Stimulated activated CD8-positive, alpha-beta memory T cell treated with anti-CD3 and anti-CD28 coated beads, Interleukin-4, amount 100 ng/mL, for 48 hours (primary cell): Measurements from ENCODE around the gene LHFPL6.

Experiments used
- DNase-seq: peaks from one replicate; pipeline ENCODE4 v3.0.0-alpha.2; 2020

LHFPL6 gene

DNA sequence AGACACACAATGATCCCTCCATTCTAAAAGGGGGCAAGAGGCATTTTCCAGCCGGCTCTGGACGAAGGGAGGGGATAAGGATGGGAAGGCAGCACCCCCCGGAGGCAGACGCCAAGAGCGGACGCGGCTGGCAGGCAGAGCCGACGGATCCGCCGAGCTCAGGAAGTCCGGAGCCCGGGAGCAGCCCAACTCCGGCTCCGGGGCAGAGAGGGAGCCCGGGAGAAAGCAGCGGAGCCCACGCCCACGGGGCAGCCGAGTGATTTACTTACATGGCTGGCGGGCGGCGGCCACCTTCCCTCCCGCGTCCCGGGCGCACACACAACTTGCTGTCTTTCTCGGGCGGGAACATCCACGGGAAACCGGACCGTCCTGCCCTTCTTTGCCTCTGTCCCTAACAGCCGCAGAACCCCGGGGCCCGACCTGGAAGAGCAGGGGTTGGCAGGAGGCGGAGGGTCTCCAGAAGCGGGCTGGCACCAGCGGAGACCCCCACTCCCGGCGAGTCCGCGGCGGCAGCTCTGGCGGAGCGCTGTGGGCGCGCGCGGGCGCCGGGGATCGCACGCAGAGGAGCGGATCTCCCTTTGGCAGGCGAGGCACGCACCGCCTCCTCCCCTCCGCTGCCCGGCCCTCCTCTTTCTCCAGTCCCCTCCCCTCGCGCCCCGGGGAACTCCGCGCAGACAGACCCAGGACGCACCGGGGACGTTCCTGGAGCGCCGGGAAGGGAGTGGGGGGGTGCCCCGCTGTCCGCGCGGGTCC, at the start of gene LHFPL6:
LHFPL6 (minus strand) TSS at position 580 of the 753 bp plus-strand sequence.
- DNase-seq, result peak; percentile 79

DNA sequence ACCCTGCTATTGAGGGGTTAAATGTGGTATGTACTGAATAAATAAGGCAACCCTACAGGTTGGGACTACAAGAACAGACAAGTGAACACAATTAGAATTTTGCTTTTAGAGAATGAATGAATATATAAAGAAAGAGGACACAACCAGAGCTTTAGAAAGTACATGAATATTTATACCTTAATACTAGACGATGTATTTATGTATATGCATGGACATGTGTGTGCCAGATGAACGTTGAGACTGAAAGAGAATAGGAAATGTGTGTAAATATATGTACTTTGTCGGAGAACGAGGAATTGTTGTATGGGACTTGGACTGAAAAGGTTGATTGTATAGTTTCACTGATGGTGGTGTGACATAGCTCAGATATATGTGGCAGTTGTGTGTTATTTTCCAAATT, 43.1 kb upstream of the LHFPL6 start:
- DNase-seq, result no peak

DNA sequence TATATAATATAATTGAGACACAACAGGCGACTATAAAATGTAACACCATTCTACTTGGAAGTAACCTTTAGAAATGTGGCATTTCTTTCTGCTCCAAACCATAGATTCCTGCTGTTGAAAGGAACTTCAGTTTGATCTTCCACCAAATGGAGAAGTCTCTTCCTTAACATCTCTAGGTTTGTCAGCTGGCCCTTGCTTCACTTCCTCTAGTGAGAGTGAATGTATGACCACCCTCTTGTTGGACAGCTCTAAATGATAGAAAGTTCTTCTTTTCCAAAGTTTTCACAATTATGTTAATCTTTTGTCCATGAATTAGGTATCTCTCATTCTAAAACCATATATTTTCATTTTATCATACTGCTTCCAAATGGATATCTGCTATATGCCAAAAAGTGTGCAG, 38.7 kb upstream of the LHFPL6 start:
- DNase-seq, result no peak

DNA sequence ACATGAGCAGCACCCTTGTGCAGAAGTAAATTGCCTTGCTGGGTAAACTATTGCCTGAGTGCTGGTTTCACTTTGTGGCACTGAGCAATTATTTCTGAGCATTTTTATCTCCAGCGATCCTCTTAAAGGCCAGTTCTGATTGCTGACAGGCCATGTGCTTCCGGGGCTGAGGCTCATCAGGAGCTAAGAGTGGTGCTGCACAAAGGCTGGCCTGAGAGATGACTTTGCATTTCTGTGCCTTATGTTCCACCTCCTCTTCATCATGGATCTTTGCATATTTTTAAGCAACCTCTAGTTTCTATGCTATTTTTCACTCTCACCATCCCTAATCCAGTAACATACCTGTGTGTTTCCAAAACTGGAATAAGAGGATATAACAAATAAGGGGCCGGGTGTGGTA, 34.9 kb upstream of the LHFPL6 start:
- no peak for DNase-seq

DNA sequence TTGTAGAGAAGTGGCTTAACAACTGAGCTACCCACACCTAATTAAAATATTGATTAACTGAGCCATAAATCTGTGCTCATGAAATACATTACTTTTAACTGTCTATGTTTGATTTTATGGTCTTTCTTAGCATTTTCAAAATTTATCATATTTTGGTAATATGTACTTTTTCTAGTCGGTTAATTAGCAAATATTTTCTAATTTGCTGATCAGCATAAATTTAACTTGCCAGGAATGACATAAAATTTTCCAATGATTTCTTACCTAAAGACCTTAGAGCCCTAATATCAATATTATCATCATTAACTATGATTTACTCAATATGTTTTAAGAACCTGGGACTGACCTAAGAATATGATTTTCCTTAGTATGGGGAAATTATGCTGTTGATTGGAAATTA, 32.6 kb upstream of the LHFPL6 start:
- DNase-seq, result no peak

DNA sequence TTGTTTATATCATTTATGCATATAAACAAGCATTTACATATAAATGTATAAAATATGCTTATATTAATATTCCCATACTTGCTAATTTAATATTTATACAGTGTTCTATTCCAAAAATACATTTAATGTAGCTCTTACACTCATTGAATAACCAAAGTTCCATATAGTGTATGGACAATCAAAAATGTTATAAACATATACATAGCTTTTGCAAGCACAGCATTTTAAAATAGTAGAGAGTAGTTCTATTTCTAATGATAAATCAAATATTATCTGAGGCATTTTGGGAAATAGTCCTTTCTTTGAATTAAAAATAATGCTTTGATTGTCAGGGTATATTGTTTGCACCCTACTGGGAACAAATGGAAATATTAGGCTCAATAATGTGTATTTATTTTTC, 30.0 kb upstream of the LHFPL6 start:
- no peak for DNase-seq

DNA sequence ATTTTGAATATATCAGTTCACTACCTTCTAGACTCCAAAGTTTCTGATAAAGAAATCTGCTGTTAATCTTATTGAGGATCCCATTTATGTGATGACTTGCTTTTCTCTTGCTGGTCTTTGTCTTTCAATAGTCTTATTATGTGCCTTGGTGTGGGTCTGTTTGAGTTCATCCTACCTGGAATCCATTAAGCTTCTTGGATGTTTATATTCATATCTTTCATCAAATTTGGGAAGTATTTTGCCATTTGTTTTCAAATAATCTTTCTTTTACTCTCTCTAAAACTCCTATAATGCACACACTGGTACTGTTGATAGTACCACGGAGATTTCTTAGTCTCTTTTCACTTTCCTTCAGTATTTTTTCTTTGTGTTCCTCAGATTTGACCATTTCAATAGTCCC, 28.3 kb upstream of the LHFPL6 start:
- no peak for DNase-seq

DNA sequence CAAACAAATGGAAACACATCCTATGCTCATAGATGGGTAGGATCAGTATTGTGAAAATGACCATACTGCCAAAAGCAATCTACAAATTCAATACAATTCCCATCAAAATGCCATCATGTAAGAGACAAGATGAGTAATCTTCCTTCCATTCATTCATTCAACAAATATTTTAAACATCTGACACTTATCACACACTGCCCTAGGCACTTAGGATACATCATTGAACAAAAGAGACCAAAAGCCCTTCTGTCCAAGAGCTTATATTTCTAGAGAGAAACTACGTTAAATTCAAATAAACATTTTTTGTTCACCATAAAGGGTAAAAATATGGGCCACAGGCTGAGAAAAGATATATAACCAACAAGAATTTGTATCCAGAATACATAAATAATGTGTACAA, 20.5 kb upstream of the LHFPL6 start:
- no peak for DNase-seq

DNA sequence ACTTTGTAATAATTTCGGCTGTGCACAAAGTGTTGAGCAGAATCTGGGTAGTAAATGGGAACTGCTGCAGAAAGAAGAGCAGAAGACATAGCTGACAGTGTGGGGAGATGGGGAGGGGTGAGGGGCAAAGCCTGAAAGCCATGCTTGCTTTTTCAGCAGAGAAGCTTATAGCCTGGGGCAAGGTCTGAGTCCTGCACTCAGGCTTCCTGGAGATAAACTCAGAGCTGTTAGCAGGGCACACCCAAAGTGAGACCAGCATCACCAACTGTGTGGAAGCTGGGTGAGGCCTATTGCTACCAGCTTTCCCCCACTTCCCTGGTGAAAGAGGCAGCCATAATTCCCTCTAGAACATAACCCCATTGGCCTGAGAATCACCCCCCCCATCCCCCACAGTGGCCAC, 15.6 kb upstream of the LHFPL6 start:
- no peak for DNase-seq

DNA sequence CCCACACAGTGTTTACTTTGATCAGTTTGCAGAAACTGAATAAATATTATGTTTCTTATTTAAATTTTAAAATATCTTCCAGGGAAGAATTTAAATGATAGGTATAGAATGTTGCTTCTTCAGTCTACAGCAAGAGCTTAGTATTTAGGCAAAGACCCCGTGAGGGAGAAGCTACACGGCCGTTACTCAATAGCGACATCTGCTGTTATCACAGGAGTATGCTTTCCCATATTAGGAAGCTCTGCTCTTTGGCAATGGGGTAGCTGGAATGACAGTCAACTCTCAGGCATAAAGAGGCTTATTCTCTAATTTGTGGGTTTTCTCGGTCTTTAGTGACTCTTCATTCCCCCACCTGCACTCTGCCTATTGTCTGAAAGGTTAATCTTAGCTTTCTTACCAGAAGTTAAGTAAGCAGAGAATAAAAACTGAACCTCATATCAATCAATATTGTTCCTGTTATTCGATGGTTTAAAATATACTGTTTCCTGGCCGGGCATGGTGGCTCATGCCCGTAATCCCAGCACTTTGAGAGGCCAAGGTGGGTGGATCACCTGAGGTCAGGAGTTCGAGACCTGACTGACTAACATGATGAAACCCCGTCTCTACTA, 13.2 kb upstream of the LHFPL6 start:
- peak; percentile 50 for DNase-seq

DNA sequence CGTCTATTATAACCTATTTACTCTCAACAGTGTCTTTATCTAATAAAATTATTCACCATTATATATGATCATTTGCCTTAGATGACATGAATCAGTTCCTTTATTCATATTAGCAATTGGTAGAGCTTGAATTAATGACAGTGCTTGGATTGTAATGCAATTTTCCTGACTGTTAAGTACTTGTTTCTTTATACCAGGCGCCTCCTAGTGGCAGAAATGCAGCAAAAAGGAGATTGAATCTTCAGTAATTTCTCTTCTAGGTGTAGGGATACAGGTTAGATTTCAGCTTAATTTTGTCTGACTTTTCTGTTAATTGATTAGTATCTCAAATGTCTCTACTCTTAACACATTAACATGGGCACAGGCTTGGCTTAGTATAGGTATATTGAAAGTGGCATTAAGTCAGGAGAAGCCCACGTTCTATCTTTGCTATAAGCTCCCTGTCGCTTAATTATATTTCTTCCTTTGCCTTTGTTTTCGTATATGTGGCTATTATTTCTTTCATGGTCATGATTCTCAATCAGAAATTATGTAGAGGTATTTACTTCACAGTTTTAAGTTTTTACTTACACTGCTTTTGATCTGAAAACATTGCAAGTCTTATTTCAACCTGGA, 9.1 kb upstream of the LHFPL6 start:
- DNase-seq, result peak; percentile 74

DNA sequence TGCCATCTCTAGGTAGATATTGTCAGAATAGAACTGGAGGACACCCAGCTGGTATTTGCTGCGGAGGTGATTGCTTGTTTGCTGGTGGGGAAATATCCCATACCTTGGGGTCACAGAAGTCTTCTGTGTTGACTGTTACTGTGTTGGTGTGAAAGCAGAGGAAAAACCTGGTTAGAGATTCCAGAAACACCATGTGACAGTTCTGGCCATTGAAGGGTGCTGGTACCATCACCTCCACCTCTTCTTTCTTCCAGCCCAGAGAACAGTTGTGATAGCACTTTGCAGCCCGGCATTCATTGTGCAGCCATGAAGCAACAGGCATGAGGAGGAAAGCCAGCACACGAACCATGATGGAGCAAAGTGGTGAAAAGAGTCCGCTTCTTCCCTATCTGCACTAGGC, 4.9 kb upstream of the LHFPL6 start:
- no peak for DNase-seq

DNA sequence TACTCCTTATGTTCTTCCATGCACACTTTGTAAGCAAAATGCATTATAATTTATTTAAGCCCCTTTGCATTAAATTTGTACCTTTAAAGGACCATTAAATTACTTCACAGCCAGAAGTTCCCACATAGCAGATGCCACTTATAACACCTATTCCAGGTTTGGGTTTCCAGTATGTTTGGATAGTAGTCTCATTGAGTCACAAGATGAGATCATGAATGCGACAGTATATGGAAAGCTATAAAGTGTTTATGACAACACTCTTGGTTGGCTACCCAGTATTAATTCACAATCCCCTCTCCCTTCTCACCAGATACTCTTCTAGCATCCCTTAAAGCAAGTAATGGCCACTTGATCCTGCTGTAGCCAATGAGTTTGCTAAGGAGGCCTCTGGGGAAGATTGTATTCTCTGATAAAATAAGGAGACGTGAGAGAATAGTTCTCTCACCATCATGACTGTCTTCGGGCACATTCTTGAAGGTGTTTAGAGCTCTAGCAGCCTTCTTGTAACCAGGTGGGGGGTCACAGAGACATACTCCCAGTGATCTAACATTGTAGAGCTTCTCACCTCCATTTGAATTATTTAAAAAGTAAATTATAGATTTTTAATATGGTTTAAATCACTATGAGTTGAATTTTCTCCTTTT, 2.8 kb upstream of the LHFPL6 start:
- DNase-seq, result no peak

DNA sequence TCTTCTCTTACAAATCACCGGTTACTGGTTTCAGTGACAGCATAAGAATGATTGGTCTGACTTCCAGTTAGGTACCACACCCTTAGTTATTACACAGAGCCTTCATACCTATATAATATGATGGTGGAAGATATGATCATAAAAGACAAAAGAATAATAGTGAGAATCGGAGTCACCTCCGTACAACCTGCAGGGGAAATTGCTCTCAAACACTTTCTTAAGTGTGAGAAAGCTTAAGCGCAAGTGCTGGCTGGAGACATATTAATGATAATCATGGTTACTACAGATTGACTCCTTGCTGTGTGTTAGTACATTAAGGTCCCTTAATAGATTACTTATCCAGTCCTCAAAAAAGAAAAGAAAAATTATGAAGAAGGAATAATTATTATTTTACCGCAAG, 1.8 kb upstream of the LHFPL6 start:
- no peak for DNase-seq

DNA sequence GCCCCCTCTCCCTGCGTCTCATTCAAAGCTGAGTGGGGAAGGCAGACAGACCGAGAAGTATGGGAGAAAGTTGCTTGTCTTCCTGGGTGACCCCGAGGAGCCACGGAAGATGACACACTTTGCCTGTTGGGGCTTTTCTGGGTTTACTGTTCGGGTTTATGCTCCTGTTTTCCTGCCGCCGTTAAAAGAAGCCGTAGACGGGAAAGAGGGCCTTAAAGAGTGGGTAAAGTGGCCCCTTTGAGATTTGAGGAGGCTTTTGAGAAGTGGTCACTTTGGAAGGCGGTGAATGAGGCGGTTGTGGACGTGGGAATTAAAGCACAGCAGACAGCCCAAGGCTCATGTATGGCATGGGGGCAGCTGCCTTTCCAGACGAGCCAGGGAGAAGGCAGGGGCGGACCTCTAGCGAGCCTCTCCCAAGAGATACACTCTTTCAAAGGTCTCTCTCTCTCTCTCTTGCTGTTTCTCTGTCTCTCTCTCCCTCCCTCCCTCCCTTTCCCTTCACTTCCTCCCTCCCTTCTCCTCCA, 493 bp upstream of the LHFPL6 start:
- DNase-seq, result no peak

DNA sequence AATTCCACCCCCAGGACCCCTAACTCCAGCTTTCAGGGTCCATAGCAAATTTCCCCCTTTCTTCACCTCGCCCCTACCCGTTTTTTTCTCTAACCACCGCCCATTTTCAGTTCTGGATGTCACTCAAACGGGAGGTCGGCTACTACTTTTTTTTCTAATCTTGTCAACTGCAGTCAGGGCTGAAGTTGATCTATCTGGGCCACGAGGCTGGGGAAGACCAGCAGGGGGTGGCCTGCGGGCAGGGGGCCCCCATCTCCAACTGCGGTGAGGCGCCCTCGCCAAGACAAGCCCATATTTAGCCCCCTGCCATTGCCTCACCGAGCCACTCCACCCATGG, 748 bp downstream of the LHFPL6 start:
- DNase-seq, result no peak

DNA sequence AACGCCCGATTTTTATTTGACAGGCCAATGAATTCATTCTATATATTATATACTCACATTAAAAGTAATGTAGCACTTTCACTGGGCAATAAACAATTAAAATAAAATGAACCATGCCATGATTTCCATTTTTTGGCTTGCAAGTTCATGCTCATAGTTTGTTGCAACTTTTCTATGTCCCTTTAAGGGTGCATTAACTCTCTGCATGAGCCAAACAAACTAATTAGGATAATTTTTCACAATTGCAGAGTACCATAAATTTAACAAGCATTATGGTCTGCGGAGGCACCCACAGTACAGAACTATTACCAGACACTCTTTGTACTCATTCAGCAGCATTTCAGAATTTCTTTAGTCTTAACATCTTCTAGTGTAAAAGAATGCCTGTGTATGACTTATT, 1.4 kb downstream of the LHFPL6 start:
- no peak for DNase-seq

DNA sequence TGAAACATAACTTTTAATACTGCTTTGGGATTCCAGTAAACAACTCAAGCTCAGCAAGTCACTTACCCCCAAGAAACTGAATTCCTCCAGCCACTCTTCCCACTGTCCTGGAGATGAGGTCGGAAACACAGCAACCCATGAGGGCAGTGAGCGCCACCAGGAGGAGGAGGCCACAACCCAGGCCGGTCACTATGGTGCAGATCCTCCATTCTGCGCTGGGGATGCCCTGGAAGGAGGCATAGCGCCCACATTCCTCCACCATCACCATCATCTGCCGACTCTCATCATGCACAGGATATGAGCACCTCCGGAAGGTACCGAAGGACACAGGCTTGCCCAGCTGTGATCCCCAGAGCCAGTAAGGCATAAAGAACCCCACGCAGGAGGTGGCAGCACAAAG, 2.2 kb downstream of the LHFPL6 start:
- no peak for DNase-seq

DNA sequence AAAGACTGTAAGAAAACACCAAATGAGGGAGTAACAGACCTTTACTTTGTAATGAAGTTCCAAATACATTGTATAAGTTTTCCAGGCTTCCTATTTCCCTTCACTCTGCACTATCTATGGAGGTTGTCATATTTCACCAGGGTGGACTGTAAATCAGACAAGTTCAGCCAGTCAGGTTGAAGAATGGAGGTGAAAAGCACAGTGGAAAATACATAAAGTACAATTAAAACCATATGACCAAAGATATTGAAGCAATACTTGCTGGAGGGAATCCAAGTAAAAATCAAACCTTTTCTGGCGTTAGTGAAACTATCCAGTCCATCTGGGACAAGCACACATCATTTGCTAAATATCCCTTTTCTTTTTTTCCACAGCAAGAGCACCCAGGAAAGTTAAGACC, 3.2 kb downstream of the LHFPL6 start:
- DNase-seq, result no peak

DNA sequence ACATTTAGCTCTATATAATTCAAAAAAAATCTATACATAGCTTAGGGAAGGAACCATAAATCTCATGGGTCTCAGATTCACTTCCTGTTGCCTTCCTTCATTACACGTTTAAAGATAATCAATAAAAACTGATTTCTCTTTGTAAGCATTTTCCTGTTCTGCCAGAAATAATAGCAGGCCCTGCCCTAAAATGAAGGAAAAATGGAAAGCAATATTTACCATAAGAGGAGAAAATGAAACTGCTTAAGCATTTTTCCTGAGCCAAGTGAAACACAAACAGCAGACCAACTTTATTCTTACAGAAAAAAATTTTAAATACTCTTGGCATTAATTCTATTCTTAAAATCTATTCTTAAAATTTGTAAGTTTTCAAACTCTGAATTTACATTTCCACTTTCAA, 4.0 kb downstream of the LHFPL6 start:
- no peak for DNase-seq

DNA sequence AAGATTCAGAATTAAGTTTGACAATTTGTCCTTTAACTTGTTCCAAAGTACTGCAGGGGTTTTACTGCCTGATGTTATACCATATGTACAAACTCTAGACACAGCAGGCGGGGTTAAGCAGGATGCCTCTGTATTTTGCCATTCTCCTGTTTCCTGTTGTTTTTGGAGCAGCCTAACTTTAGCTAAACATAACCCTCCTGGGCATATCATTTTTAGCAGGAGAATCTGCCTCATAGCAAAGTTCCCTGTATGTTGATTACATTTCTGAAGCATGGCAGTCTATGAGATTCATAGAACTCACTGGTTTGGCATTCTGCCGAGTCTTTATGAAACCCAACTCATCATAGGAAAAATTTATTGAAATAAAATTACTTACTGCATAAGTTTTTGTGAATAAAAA, 5.2 kb downstream of the LHFPL6 start:
- no peak for DNase-seq

DNA sequence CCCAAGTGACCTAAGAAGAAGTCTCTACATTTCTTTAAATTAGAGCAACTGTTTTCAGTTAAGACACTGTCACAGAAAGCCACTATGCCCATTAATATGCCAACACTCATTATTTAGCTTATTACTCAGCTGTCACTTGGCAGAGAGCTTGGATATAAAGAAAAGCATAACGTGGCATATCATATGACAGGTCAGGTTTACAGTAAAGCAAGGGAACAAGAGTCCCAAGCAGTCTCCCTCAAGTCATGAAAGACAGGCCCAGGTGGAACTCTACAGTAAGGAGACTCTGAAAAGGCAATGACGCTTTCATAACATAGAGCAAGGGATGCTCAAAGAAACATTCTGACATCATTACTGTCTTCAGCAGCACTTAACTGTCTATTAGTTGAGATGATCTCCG, 6.3 kb downstream of the LHFPL6 start:
- DNase-seq, result no peak

DNA sequence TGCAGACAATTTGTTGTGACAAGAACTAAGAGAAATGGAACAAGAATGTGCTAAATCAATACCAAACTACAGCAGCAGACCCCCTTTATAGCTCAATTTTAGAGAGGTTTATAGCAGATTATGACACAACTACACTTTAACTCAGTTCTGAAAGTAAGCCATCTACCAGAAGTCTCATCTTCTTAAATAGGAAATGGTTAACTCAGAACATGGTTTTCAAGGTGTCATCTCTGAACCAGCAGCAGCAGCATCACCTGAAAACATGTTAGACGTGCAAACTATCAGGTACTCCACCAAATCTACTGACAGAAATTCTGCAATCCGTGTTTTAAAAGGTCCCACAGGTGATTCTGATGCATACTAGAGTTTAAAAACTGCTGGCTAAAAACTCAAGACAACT, 6.8 kb downstream of the LHFPL6 start:
- DNase-seq, result no peak

DNA sequence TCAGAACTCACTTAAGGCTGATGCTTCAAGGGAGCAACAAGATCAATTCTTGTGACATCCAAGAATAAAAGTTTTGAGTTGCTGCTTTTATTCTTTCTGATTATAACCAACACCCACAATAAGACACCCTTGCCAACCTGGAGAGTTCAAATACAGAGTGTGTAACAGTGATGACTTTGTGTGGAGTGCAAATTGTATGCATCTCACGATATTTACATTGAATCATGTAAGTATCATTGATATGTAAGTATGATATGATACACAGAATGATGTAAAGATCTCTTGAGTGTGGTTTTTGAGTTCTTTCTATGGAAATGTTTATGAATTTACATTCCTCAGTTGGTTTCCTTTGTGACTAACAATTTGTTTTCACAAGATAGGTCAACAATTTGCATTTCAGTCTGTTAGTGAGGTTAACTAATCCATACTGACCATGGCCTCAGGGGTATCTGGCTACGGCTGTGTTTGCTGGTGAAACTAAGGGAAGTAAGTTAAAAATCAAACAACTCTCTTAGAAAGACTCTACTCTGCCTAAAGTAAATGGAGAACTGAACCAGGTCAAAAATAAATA, 12.4 kb downstream of the LHFPL6 start:
- DNase-seq, result no peak
